IPS-15b (cell line): Measurements from ENCODE around the gene DDX18.
A peak's percentile ranks its signal among the peaks of the same experiment; 100 is the strongest.

ENCODE experiments used
- H3K27me3 ChIP-seq: one replicate; pipeline ENCODE4 v1.6.1; 2013; ENCODE audit warnings: low read length; ENCODE audit not compliant: control insufficient read depth, insufficient read depth
- H3K36me3 ChIP-seq: one replicate; pipeline ENCODE4 v1.6.1; 2013; ENCODE audit warnings: low read length; ENCODE audit not compliant: control insufficient read depth, insufficient read depth
- H3K4me1 ChIP-seq: one replicate; pipeline ENCODE4 v1.6.1; 2013; ENCODE audit warnings: mild to moderate bottlenecking, low read length; ENCODE audit not compliant: control insufficient read depth, insufficient read depth
- H3K4me3 ChIP-seq: one replicate; pipeline ENCODE4 v1.5.1; 2013; ENCODE audit warnings: low read depth, low read length
- H3K9ac ChIP-seq: one replicate; pipeline ENCODE4 v1.6.1; 2013; ENCODE audit warnings: low read depth, mild to moderate bottlenecking, low read length
- H3K9me3 ChIP-seq: one replicate; pipeline ENCODE4 v1.6.1; 2013; ENCODE audit warnings: mild to moderate bottlenecking, low read length; ENCODE audit not compliant: control insufficient read depth, insufficient read depth

DDX18 gene

DNA sequence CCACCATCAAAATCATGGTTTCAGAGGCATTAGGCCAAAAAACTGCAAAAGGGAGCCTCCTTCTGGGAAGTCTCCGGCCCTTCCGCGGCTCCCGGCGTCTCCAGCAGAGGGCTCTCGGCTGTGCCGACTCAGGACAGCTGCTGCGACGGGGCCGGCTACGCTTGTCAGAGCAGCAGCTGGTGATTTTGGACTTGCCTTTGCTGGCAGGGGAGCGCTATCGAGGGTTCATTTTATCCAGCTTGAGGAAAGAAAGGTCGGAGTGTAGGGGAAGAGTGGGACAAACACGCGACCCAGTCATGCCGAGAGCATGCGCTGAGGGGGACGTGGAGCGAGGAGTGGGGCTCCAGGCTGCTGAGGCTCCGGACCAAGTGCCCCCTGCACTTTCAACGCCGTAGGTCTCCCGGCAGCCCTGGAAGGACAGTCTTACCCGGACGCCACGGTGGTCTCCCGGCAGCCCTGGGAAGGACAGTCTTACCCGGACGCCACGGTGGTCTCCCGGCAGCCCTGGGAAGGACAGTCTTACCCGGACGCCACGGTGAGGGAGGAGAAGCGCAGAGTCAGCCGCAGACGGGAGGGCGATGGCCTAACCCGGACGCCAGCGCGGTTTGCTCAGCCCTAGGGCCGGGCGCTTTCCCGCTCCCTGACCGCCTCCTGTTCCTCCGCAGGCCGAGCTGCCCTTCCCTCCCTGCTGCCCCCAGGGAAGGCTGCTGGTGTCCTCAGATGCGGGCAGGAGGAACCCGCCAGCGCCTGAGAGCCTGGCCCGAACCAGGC lies 21.7 kb downstream of the DDX18 start:
- Histone ChIP-seq H3K4me1 (peaks cover 1% of the 10 kb centered on the region), H3K9me3 (no peaks in the 10 kb centered on the region), H3K36me3 (no peaks in the 10 kb centered on the region), H3K4me3 (peak overlapping the region; percentile 72), H3K9ac (peak overlapping the region; percentile 40), H3K27me3 (peaks cover 9% of the 10 kb centered on the region)

DNA sequence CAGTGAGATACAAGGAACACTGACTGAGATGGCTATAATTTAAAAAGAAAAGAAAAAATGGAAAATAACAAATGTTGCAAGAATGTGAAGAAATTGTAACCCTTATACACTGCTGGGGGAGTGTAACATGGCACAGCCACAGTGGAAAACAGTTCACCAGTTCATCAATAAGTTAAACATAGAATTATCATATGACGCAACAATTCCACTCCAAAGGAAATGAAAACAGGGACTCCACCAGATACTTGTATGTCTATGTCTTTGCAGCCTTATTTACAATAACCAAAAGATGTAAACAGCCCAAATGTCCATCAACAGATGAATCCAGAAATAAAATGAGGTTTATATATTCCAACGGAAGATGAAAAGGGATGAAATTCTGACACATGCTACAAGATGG lies 30.8 kb downstream of the DDX18 start:
- Histone ChIP-seq H3K4me3 (no peak overlapping the region), H3K4me1 (peaks cover 12% of the 10 kb centered on the region), H3K27me3 (no peaks in the 10 kb centered on the region), H3K9ac (no peak overlapping the region), H3K36me3 (no peaks in the 10 kb centered on the region), H3K9me3 (no peaks in the 10 kb centered on the region)

DNA sequence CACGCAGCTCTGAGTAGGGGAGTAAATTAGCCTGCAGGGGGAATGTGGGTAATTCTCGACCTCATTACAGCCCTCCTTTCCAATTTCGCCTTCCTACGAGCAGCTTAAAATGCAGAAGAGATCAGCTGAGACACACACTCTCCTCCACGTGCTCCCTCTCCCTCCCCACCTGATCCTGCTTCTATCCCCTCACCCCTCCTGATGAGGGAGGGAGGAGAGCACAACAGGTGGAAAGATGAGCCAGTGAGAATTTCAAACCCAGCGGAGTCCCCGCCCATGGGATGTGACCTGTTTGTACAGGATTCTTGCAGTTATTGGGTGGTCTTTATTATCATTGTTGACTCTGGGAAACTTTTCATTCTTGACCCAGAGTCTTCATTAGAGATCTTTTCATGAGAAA lies 35.5 kb downstream of the DDX18 start:
- Histone ChIP-seq H3K9me3 (no peaks in the 10 kb centered on the region), H3K36me3 (no peaks in the 10 kb centered on the region), H3K4me1 (peaks cover 7% of the 10 kb centered on the region), H3K4me3 (peak overlapping the region; percentile 42), H3K9ac (no peak overlapping the region), H3K27me3 (no peaks in the 10 kb centered on the region)

DNA sequence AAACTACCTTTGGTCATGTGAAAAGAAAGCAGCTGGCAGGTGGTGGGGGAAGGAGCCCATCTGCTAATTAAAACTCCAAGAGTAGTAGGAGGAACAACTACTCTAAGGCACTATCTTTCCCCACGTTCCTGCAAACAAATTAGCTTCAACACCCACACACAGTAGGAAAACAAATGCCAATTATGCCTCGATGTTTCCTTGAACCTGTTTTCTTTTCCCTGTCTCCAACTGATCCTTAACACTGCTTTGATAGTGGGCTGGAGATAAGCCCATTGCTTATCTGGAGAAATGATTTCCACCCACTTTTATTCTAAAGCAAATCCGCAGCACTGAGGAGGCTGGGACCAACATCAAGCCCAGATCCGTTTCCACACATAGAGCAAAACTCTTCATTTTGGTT lies 36.0 kb downstream of the DDX18 start:
- no peaks in the 10 kb centered on the region for H3K36me3 ChIP-seq
- H3K27me3 ChIP-seq: no peaks in the 10 kb centered on the region
- peak overlapping the region; percentile 42 for H3K4me3 ChIP-seq
- no peak overlapping the region for H3K9ac ChIP-seq
- H3K9me3 ChIP-seq: no peaks in the 10 kb centered on the region
- H3K4me1 ChIP-seq: peaks cover 7% of the 10 kb centered on the region

GRCh38 chr2:117851969-117852368 lies 37.5 kb downstream of the DDX18 start:
- no peaks in the 10 kb centered on the region for H3K9me3 ChIP-seq

GRCh38 chr2:117853316-117853715 lies 38.8 kb downstream of the DDX18 start:
- Histone ChIP-seq H3K4me3 (no peak overlapping the region), H3K9me3 (no peaks in the 10 kb centered on the region), H3K9ac (no peak overlapping the region), H3K4me1 (peaks cover 7% of the 10 kb centered on the region), H3K36me3 (no peaks in the 10 kb centered on the region), H3K27me3 (peaks cover 2% of the 10 kb centered on the region)

More at GRCh38 chr2:117851969-117852368, 37.5 kb downstream of the DDX18 start:
- Histone ChIP-seq H3K27me3 (no peaks in the 10 kb centered on the region), H3K36me3 (no peaks in the 10 kb centered on the region), H3K4me3 (no peak overlapping the region), H3K9ac (no peak overlapping the region), H3K4me1 (peaks cover 7% of the 10 kb centered on the region)

- Histone ChIP-seq H3K4me3 (no peak overlapping the region), H3K9ac (no peak overlapping the region), H3K27me3 (peaks cover 8% of the 10 kb centered on the region), H3K36me3 (no peaks in the 10 kb centered on the region), H3K9me3 (no peaks in the 10 kb centered on the region), H3K4me1 (peaks cover 7% of the 10 kb centered on the region)
Observed at GRCh38 chr2:117853873-117854272, 39.4 kb downstream of the DDX18 start.

GRCh38 chr2:117854610-117855009 lies 40.1 kb downstream of the DDX18 start:
- peaks cover 15% of the 10 kb centered on the region for H3K27me3 ChIP-seq
- no peak overlapping the region for H3K4me3 ChIP-seq
- no peaks in the 10 kb centered on the region for H3K9me3 ChIP-seq
- H3K9ac ChIP-seq: no peak overlapping the region
- peaks cover 7% of the 10 kb centered on the region for H3K4me1 ChIP-seq
- H3K36me3 ChIP-seq: no peaks in the 10 kb centered on the region

- no peaks in the 10 kb centered on the region for H3K36me3 ChIP-seq
Observed at GRCh38 chr2:117855886-117856285, 41.4 kb downstream of the DDX18 start.

GRCh38 chr2:117856415-117857210 lies 42.1 kb downstream of the DDX18 start:
- no peaks in the 10 kb centered on the region for H3K4me1 ChIP-seq
- H3K4me3 ChIP-seq: no peak overlapping the region
- no peak overlapping the region for H3K9ac ChIP-seq
- no peaks in the 10 kb centered on the region for H3K36me3 ChIP-seq
- peaks cover 31% of the 10 kb centered on the region for H3K27me3 ChIP-seq
- no peaks in the 10 kb centered on the region for H3K9me3 ChIP-seq

More at GRCh38 chr2:117855886-117856285, 41.4 kb downstream of the DDX18 start:
- H3K9me3 ChIP-seq: no peaks in the 10 kb centered on the region
- H3K4me1 ChIP-seq: peaks cover under 1% of the 10 kb centered on the region
- peaks cover 26% of the 10 kb centered on the region for H3K27me3 ChIP-seq
- no peak overlapping the region for H3K9ac ChIP-seq
- no peak overlapping the region for H3K4me3 ChIP-seq

GRCh38 chr2:117858336-117858735 lies 43.8 kb downstream of the DDX18 start:
- H3K4me3 ChIP-seq: peak overlapping the region; percentile 54

More at GRCh38 chr2:117858336-117858735, 43.8 kb downstream of the DDX18 start:
- no peaks in the 10 kb centered on the region for H3K4me1 ChIP-seq
- no peaks in the 10 kb centered on the region for H3K9me3 ChIP-seq
- no peaks in the 10 kb centered on the region for H3K36me3 ChIP-seq
- H3K9ac ChIP-seq: no peak overlapping the region
- peaks cover 32% of the 10 kb centered on the region for H3K27me3 ChIP-seq
